Trophoblast cell (in vitro differentiated cells and primary cell): ENCODE results near the gene ZNF853.

Experiments
- DNase-seq, 2 donors: peaks; one replicate each; pipeline ENCODE4 v3.0.0-alpha.2; 2016
- H2AFZ ChIP-seq: 2 replicates; pipeline ENCODE4 v1.6.1; 2013; ENCODE audit warnings: low read length, moderate library complexity, mild to moderate bottlenecking; ENCODE audit not compliant: insufficient read depth, poor library complexity
- H2AK5ac ChIP-seq: 2 replicates; pipeline ENCODE4 v1.6.1; 2013; ENCODE audit warnings: mild to moderate bottlenecking, low read length
- H2BK120ac ChIP-seq: 2 replicates; pipeline ENCODE4 v1.6.1; 2013; ENCODE audit warnings: low read length, mild to moderate bottlenecking, moderate library complexity; ENCODE audit not compliant: insufficient read depth, poor library complexity
- H2BK12ac ChIP-seq: 2 replicates; pipeline ENCODE4 v1.6.1; 2013; ENCODE audit warnings: mild to moderate bottlenecking, low read length, moderate library complexity
- H2BK5ac ChIP-seq: 2 replicates; pipeline ENCODE4 v1.6.1; 2013; ENCODE audit warnings: low read length, low read depth, moderate library complexity, mild to moderate bottlenecking; ENCODE audit not compliant: poor library complexity
- H3K14ac ChIP-seq: 2 replicates; pipeline ENCODE4 v1.6.1; 2013; ENCODE audit warnings: mild to moderate bottlenecking, low read length
- H3K18ac ChIP-seq: 2 replicates; pipeline ENCODE4 v1.6.1; 2013; ENCODE audit warnings: mild to moderate bottlenecking, low read length
- H3K23ac ChIP-seq: 2 replicates; pipeline ENCODE4 v1.6.1; 2013; ENCODE audit warnings: low read length
- H3K27ac ChIP-seq: 2 replicates; pipeline ENCODE4 v1.5.1; 2013; ENCODE audit warnings: low read depth, mild to moderate bottlenecking, inconsistent platforms, low read length, moderate library complexity
- H3K27me3 ChIP-seq: 2 replicates; pipeline ENCODE4 v1.6.1; 2013; ENCODE audit warnings: inconsistent platforms, mild to moderate bottlenecking, low read length, moderate library complexity; ENCODE audit not compliant: insufficient read depth
- H3K36me3 ChIP-seq, 2 experiments: 1 replicate in 1 of 2; 2 replicates in 1 of 2; pipeline ENCODE4 v1.6.1; 2013; ENCODE audit warnings: low read length in 2 of 2, mild to moderate bottlenecking in 2 of 2, moderate library complexity in 1 of 2; ENCODE audit not compliant: insufficient read depth in 2 of 2, control insufficient read depth in 1 of 2
- H3K4ac ChIP-seq: 2 replicates; pipeline ENCODE4 v1.6.1; 2013; ENCODE audit warnings: low read depth, mild to moderate bottlenecking, low read length, moderate library complexity
- H3K4me1 ChIP-seq, 2 experiments: 1 replicate in 1 of 2; 2 replicates in 1 of 2; pipeline ENCODE4 v1.6.1; 2013; ENCODE audit warnings: low read length in 2 of 2, mild to moderate bottlenecking in 2 of 2, moderate library complexity in 1 of 2; ENCODE audit not compliant: insufficient read depth in 2 of 2, control insufficient read depth in 1 of 2
- H3K4me2 ChIP-seq: 2 replicates; pipeline ENCODE4 v1.6.1; 2013; ENCODE audit warnings: inconsistent platforms, mild to moderate bottlenecking, low read length, moderate library complexity
- H3K4me3 ChIP-seq: 2 replicates; pipeline ENCODE4 v1.5.1; 2013; ENCODE audit warnings: mild to moderate bottlenecking, low read depth, low read length, inconsistent platforms
- H3K79me1 ChIP-seq: one replicate; pipeline ENCODE4 v1.6.1; 2013; ENCODE audit warnings: low read length
- H3K79me2 ChIP-seq: 2 replicates; pipeline ENCODE4 v1.6.1; 2013; ENCODE audit warnings: low read length, mild to moderate bottlenecking; ENCODE audit not compliant: control insufficient read depth, insufficient read depth, poor library complexity
- H3K9ac ChIP-seq: 2 replicates; pipeline ENCODE4 v1.6.1; 2013; ENCODE audit warnings: mild to moderate bottlenecking, low read length
- H3K9me3 ChIP-seq: 2 replicates; pipeline ENCODE4 v1.6.1; 2013; ENCODE audit warnings: low read depth, mild to moderate bottlenecking, control low read depth, inconsistent platforms, low read length; ENCODE audit not compliant: insufficient read depth
- H4K12ac ChIP-seq: 2 replicates; pipeline ENCODE4 v1.6.1; 2013; ENCODE audit warnings: low read depth, mild to moderate bottlenecking, low read length, moderate library complexity
- H4K8ac ChIP-seq: 2 replicates; pipeline ENCODE4 v1.6.1; 2013; ENCODE audit warnings: low read depth, mild to moderate bottlenecking, low read length, moderate library complexity
- H4K91ac ChIP-seq: one replicate; pipeline ENCODE4 v1.6.1; 2013; ENCODE audit warnings: low read depth, mild to moderate bottlenecking, low read length, moderate library complexity
- WGBS: extraction: QIAGEN DNeasy Blood & Tissue Kit; methylation state at CpG from one replicate; pipeline ENCODE4 v1.1.7; 2013; ENCODE audit warnings: missing lambda C conversion rate; ENCODE audit not compliant: insufficient read length, insufficient coverage; ENCODE audit errors: extremely low coverage; 5-methylcytosine and 5-hydroxymethylcytosine counted together

Gene ZNF853

DNA sequence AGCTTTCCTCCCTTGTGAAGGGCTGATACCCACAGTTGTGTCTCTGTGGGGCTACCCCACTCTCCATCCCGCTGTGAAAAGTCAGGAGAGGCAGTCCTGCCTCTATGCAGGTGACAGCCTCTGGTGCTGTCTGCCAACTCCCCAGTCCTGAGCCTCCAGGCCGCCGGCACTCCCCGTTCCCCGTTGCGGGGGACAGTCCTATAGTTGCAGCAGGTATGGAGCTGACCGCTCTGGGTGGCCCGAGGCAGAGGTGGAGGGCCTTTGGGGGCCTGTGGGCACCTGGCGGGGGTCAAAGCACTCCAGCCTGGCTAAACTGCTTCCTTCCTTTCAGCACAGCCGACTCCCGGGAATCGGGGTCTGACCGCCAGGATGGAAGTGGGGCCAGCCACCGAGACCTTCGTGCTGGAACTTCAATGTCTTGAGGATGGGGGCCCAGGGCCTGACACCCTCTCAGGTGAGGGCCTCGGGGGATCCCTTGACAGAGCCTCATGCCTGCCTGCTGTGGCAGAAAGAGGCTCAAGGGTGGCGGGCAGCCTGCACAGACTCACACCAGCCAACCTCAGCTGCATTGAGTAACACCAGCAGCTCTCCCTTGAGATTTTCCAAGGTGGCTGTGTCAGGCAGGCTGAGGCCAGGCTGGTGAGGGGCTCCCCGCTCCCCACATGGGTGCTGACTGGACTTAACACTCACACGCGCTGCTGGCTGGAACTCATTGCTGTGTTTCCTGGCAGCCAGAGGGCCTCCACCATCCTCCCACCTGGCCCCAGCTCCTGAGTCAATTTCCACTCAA lies 1.6 kb downstream of the ZNF853 start:
- H2BK120ac ChIP-seq: no peak overlapping the region
- H2BK12ac ChIP-seq: no peak overlapping the region
- no peak overlapping the region for H2AK5ac ChIP-seq
- no peak overlapping the region for H3K23ac ChIP-seq
- peaks cover 7 to 11% of the 10 kb centered on the region in 2 experiments for H3K36me3 ChIP-seq
- H3K79me2 ChIP-seq: no peaks in the 10 kb centered on the region
- H3K4me2 ChIP-seq: no peak overlapping the region
- no peak overlapping the region for H4K91ac ChIP-seq
- no peak for DNase-seq
- no peak overlapping the region for H3K4me3 ChIP-seq
- no peak overlapping the region for H4K8ac ChIP-seq
- no peak overlapping the region for H2AFZ ChIP-seq
- H3K4me1 ChIP-seq: peaks cover 13 to 14% of the 10 kb centered on the region in 2 experiments
- H3K79me1 ChIP-seq: peaks cover 2% of the 10 kb centered on the region
- H2BK5ac ChIP-seq: no peak overlapping the region
- no peak overlapping the region for H4K12ac ChIP-seq
- H3K9me3 ChIP-seq: no peaks in the 10 kb centered on the region
- H3K27me3 ChIP-seq: peaks cover 5% of the 10 kb centered on the region
- no peak overlapping the region for H3K18ac ChIP-seq
- H3K27ac ChIP-seq: no peak overlapping the region
- H3K9ac ChIP-seq: no peak overlapping the region
- WGBS: no CpG with 5 or more reads among the region's 20 CpGs
- no peak overlapping the region for H3K4ac ChIP-seq
- no peak overlapping the region for H3K14ac ChIP-seq

GRCh38 chr7:6618621-6619020 lies 3.2 kb downstream of the ZNF853 start:
- Histone ChIP-seq H2AK5ac (no peak overlapping the region), H4K8ac (no peak overlapping the region), H2BK12ac (no peak overlapping the region), H3K27me3 (peaks cover 5% of the 10 kb centered on the region), H3K9me3 (no peaks in the 10 kb centered on the region), H3K4ac (no peak overlapping the region), H3K4me1 (peaks cover 13 to 14% of the 10 kb centered on the region in 2 experiments), H3K23ac (no peak overlapping the region), H4K91ac (no peak overlapping the region), H3K27ac (no peak overlapping the region), H2BK120ac (no peak overlapping the region), H3K4me2 (no peak overlapping the region), H4K12ac (no peak overlapping the region), H3K79me2 (no peaks in the 10 kb centered on the region), H3K9ac (no peak overlapping the region), H3K18ac (no peak overlapping the region), H3K36me3 (peaks cover 12 to 20% of the 10 kb centered on the region in 2 experiments), H2BK5ac (no peak overlapping the region), H3K4me3 (no peak overlapping the region), H3K79me1 (peaks cover 2% of the 10 kb centered on the region), H3K14ac (no peak overlapping the region), H2AFZ (no peak overlapping the region)
- no peak for DNase-seq
- WGBS: no CpG with 5 or more reads among the region's 4 CpGs

DNA sequence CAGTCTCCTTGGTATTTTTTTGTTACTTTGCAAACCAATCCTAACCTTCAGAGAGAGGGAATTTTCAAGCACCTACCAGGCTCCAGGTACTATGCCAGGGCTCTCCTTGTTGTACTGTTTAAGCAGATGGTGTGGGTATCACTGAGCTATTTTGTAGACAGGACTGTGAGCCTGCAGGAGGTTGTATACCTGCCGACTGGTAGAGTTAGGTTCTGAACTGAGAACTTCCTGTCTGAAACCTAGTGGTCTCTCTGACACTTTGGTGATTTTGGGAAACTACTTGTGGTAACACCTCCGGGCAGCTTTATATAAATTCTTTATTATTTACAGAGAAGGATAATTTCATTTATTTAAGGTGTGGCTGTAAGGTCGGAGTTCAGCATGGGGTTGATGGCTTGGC lies 4.6 kb downstream of the ZNF853 start:
- H3K9me3 ChIP-seq: no peaks in the 10 kb centered on the region
- H3K9ac ChIP-seq: no peak overlapping the region
- DNase-seq: no peak

GRCh38 chr7:6621195-6622133 lies 6.1 kb downstream of the ZNF853 start:
- WGBS: no CpG with 5 or more reads among the region's 20 CpGs
- H4K12ac ChIP-seq: no peak overlapping the region
- peaks cover 0 to 3% of the 10 kb centered on the region in 2 experiments for H3K4me1 ChIP-seq
- no peak overlapping the region for H2BK120ac ChIP-seq
- H2BK12ac ChIP-seq: no peak overlapping the region
- H3K79me2 ChIP-seq: no peaks in the 10 kb centered on the region
- no peak overlapping the region for H3K9ac ChIP-seq
- H2AK5ac ChIP-seq: no peak overlapping the region
- H4K91ac ChIP-seq: no peak overlapping the region
- H3K27me3 ChIP-seq: no peaks in the 10 kb centered on the region
- no peak overlapping the region for H2BK5ac ChIP-seq
- no peak overlapping the region for H4K8ac ChIP-seq
- H3K36me3 ChIP-seq: peaks cover 12 to 20% of the 10 kb centered on the region in 2 experiments
- no peak overlapping the region for H3K4me3 ChIP-seq
- no peak overlapping the region for H2AFZ ChIP-seq
- DNase-seq: no peak
- H3K14ac ChIP-seq: no peak overlapping the region
- H3K4me2 ChIP-seq: no peak overlapping the region
- H3K18ac ChIP-seq: no peak overlapping the region
- H3K79me1 ChIP-seq: no peaks in the 10 kb centered on the region
- H3K23ac ChIP-seq: no peak overlapping the region
- H3K9me3 ChIP-seq: no peaks in the 10 kb centered on the region
- no peak overlapping the region for H3K27ac ChIP-seq
- no peak overlapping the region for H3K4ac ChIP-seq

More for the DNA sequence above, 4.6 kb downstream of the ZNF853 start:
- Histone ChIP-seq H3K18ac (no peak overlapping the region), H3K36me3 (peaks cover 12 to 20% of the 10 kb centered on the region in 2 experiments), H3K4me3 (no peak overlapping the region), H2BK12ac (no peak overlapping the region), H4K8ac (no peak overlapping the region), H2BK120ac (no peak overlapping the region), H2AFZ (no peak overlapping the region), H3K4me2 (no peak overlapping the region), H3K14ac (no peak overlapping the region), H3K79me2 (no peaks in the 10 kb centered on the region), H2AK5ac (no peak overlapping the region), H3K4me1 (peaks cover 7 to 9% of the 10 kb centered on the region in 2 experiments), H3K27me3 (peaks cover 5% of the 10 kb centered on the region), H3K79me1 (peaks cover 2% of the 10 kb centered on the region), H3K27ac (no peak overlapping the region), H4K12ac (no peak overlapping the region), H3K23ac (no peak overlapping the region), H4K91ac (no peak overlapping the region), H2BK5ac (no peak overlapping the region), H3K4ac (no peak overlapping the region)
- no CpG with 5 or more reads among the region's 3 CpGs for WGBS
